Epithelial cell of proximal tubule (primary cell): Measurements from ENCODE around the gene ZCCHC18. TPM values are rescaled to one million over a fixed set of nuclear protein-coding genes. Genes with fewer than 3 reads are reported as not detected.
"Not testable (repeated sequence)": the region's sequence is repeated elsewhere in the genome, so short reads cannot be mapped to it uniquely, and the experiment has no call there.

Experiments
- DNase-seq: peaks from one replicate; pipeline ENCODE4 v3.0.0-alpha.2; 2011; ENCODE audit warnings: low read depth
- H3K4me3 ChIP-seq: 2 replicates; pipeline ENCODE4 v1.5.1; 2011; ENCODE audit warnings: low read depth, mild to moderate bottlenecking, low read length
- CTCF ChIP-seq: conservative IDR thresholded peaks from 2 replicates; pipeline ENCODE4 v1.5.1; 2012; ENCODE audit warnings: low read depth, mild to moderate bottlenecking, low read length
- total RNA-seq: library from RNA; depleted of rRNA; stranded (reverse); fragments of >200 nt; gene quantifications from 2 replicates; pipeline ENCODE4 v1.2.3, GENCODE V29; 2015

ZCCHC18 gene
- total RNA-seq, 1 donor from 2014 or later: 0.63 TPM

GRCh38 chrX:104098151-104098808, 14.0 kb upstream of the ZCCHC18 start:
- H3K4me3 ChIP-seq: no peak overlapping the region
- DNase-seq: peak; percentile 16
- TF ChIP-seq CTCF: peak; percentile 58

- DNase-seq: no peak
- H3K4me3 ChIP-seq: no peak overlapping the region
- no peak for TF ChIP-seq CTCF
These were observed 13.4 kb upstream of the ZCCHC18 start for GRCh38 chrX:104098919-104099318.

GRCh38 chrX:104104676-104105075, 7.6 kb upstream of the ZCCHC18 start:
- no peak for TF ChIP-seq CTCF
- H3K4me3 ChIP-seq: no peak overlapping the region
- DNase-seq: no peak

GRCh38 chrX:104105330-104106262, 6.7 kb upstream of the ZCCHC18 start:
- H3K4me3 ChIP-seq: no peak overlapping the region
- DNase-seq: no peak
- TF ChIP-seq CTCF: no peak

GRCh38 chrX:104108955-104109354, 3.4 kb upstream of the ZCCHC18 start:
- no peak overlapping the region for H3K4me3 ChIP-seq
- DNase-seq: no peak
- no peak for TF ChIP-seq CTCF

GRCh38 chrX:104110491-104111240, 1.7 kb upstream of the ZCCHC18 start:
- not testable (repeated sequence) for H3K4me3 ChIP-seq, DNase-seq

- peak; percentile 58 for TF ChIP-seq CTCF
- peak overlapping the region; percentile 59 for H3K4me3 ChIP-seq
- DNase-seq: no peak
These were observed 1.1 kb downstream of the ZCCHC18 start for GRCh38 chrX:104113222-104113965.
